Chondrocyte (in vitro differentiated cells): Measurements from ENCODE around the gene ASTN2. TPM values are rescaled to one million over a fixed set of nuclear protein-coding genes. Genes with fewer than 3 reads are reported as not detected.
A peak's percentile ranks its signal among the peaks of the same experiment; 100 is the strongest.

Source experiments
- DNase-seq: peaks from one replicate; pipeline ENCODE4 v3.0.0; 2021; ENCODE audit warnings: mixed read lengths, low spot score
- H3K27ac Mint-ChIP-seq: one replicate; pipeline ENCODE4 v1.8.0; 2021; ENCODE audit warnings: mild to moderate bottlenecking, moderate library complexity, mixed read lengths; ENCODE audit not compliant: unreplicated experiment
- H3K27me3 Mint-ChIP-seq: 2 replicates; pipeline ENCODE4 v1.8.0; 2021; ENCODE audit warnings: low read depth, mixed read lengths
- H3K36me3 Mint-ChIP-seq: 2 replicates; pipeline ENCODE4 v1.8.0; 2021; ENCODE audit warnings: low read depth, mixed read lengths
- H3K4me1 Mint-ChIP-seq: 2 replicates; pipeline ENCODE4 v1.8.0; 2021; ENCODE audit warnings: low read depth, mild to moderate bottlenecking, mixed read lengths
- H3K4me3 Mint-ChIP-seq: one replicate; pipeline ENCODE4 v1.8.0; 2021; ENCODE audit warnings: mild to moderate bottlenecking, moderate library complexity, mixed read lengths; ENCODE audit not compliant: unreplicated experiment
- H3K9me3 Mint-ChIP-seq: 2 replicates; pipeline ENCODE4 v1.8.0; 2021; ENCODE audit warnings: low read depth, mixed read lengths
- total RNA-seq: library from RNA; stranded (reverse); gene quantifications from 3 replicates; pipeline ENCODE4 v1.2.1, GENCODE V29; 2021
- TF ChIP-seq, protein P1 (sequence below): fragments of 200-600 bp; sonication (generic); IDR thresholded peaks from 2 replicates; pipeline ENCODE4 v1.5.0; 2021; ENCODE audit warnings: antibody characterized with exemption, mild to moderate bottlenecking, moderate library complexity

The ASTN2 gene
- total RNA-seq, 1 donor from 2014 or later: 3.6 TPM

DNA sequence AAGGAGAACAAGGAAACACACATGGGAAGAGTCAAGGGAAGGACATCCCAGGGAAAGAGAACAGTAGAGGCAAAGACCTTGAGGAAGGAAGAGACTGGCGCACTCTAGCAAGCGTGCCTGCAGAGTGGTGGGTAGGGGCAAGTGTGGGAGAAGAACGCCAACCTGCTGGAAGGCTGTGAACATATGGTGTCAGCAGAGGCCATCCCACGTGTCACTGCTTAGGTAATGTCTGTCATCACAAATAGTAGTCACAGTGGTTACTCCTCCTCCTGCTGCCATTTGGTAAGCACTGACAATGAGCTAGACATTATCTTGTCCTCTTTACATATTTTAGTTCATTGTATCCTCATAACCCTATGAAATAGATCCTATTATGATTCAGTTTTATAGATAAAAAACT, 934.2 kb downstream of the ASTN2 start:
- H3K4me1 Mint-ChIP-seq: peaks cover 58% of the 10 kb centered on the region
- no peak overlapping the region for H3K27ac Mint-ChIP-seq
- no peak overlapping the region for H3K4me3 Mint-ChIP-seq
- H3K36me3 Mint-ChIP-seq: no peaks in the 10 kb centered on the region
- H3K9me3 Mint-ChIP-seq: no peaks in the 10 kb centered on the region
- H3K27me3 Mint-ChIP-seq: no peaks in the 10 kb centered on the region
- TF ChIP-seq, protein P1, sequence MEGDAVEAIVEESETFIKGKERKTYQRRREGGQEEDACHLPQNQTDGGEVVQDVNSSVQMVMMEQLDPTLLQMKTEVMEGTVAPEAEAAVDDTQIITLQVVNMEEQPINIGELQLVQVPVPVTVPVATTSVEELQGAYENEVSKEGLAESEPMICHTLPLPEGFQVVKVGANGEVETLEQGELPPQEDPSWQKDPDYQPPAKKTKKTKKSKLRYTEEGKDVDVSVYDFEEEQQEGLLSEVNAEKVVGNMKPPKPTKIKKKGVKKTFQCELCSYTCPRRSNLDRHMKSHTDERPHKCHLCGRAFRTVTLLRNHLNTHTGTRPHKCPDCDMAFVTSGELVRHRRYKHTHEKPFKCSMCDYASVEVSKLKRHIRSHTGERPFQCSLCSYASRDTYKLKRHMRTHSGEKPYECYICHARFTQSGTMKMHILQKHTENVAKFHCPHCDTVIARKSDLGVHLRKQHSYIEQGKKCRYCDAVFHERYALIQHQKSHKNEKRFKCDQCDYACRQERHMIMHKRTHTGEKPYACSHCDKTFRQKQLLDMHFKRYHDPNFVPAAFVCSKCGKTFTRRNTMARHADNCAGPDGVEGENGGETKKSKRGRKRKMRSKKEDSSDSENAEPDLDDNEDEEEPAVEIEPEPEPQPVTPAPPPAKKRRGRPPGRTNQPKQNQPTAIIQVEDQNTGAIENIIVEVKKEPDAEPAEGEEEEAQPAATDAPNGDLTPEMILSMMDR: no peak
- DNase-seq: no peak

DNA sequence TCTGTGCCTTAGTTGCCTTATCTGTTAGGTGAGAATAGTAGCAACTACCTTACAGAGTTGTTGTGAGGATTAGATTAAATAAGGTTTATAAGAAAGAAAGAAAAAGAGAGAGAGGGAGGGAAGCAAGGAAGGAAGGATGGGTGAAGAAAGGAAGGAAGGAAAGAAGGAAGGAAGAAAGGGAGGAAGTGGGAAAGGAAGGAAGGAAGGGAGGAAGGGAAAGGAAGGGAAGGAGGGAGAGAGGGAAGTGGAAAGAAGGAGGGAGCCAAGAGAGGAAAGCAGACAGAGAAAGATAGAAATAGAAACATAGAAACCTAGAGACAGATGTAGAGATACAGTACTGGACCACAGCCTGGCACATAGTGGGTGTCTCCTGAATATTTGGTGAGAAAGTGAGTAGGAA, 934.9 kb downstream of the ASTN2 start:
- Mint-ChIP-seq H3K4me3 (no peak overlapping the region), H3K27me3 (no peaks in the 10 kb centered on the region), H3K36me3 (no peaks in the 10 kb centered on the region), H3K27ac (no peak overlapping the region), H3K9me3 (no peaks in the 10 kb centered on the region), H3K4me1 (peaks cover 61% of the 10 kb centered on the region)
- TF ChIP-seq, protein P1: no peak
- DNase-seq: no peak

DNA sequence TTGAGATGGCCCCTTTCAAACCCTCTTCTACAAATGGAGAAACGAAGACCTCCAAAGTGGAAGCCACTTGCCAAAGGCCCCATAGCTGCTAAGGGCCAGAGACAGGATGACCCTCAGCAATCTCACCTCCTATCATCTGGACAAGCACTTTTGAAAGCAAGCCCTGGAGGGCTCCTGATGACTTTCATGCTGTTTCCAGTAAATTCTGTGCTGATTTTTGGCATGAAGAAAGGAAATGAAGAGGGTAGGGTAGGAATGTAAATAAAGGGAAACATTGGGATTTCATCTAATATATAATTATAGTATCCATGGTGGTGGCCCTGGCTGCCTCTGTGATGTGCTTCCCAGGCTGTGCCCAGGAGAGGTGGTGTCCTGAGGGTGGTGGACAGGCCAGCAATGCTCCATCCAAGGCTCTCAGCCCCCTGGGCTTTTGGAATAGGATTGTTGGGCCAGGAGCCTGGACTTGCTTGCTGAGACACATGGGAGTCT, 935.8 kb downstream of the ASTN2 start:
- TF ChIP-seq, protein P1: no peak

DNA sequence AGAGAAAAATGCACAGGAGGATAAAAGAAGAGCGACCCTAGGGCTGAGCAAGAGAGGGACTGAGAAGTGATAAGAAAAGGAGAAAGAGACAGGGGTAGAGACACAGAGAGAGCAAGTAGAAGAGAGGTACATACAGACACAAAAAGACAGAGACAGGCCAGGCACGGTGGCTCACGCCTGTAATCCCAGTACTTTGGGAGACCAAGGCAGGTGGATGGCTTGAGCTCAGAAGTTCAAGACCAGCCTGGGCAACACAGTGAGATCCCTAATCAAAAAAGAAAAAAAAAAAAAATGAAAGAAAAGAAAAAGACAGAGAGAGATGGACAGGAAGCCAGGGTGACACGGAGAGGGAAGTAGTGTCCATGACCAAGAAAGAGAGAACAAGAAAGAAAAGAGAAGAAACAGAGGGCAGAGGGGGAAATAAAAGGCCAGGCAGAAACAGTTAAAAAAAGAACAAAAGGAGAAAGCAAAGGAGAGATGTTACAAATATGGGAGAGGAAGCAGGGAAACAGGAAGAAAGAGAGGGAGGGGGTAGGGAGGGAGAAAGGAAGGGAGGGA, 937.2 kb downstream of the ASTN2 start:
- TF ChIP-seq, protein P1: no peak
- H3K4me3 Mint-ChIP-seq: no peak overlapping the region

More for the DNA sequence above, 935.8 kb downstream of the ASTN2 start:
- Mint-ChIP-seq H3K4me1 (peaks cover 53% of the 10 kb centered on the region), H3K36me3 (no peaks in the 10 kb centered on the region), H3K27me3 (no peaks in the 10 kb centered on the region), H3K9me3 (no peaks in the 10 kb centered on the region), H3K27ac (peak overlapping the region; percentile 61), H3K4me3 (no peak overlapping the region)
- no peak for DNase-seq

DNA sequence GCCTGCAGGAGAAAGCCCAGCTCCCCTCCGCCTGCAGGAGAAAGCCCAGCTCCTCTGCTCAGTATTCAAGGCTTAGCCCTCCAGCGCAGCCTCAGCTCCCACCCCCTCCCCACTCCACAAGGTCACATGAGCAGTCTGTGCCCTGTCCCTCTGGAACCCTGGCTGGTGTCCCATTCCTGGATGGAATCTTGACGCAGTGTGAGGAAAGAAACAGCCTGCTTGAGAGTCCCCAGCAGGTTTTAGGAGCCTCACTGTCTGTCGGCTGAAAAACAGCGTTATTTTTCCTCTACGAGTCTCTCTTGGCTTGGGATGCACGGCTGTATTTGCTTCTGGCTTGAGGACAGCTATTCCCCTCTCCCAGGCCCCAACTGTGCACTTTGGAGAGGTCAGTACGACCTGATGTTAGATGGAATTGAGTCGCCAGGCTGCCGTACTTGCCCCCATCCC, 937.9 kb downstream of the ASTN2 start:
- no peak for DNase-seq
- peaks cover 43% of the 10 kb centered on the region for H3K4me1 Mint-ChIP-seq
- H3K36me3 Mint-ChIP-seq: no peaks in the 10 kb centered on the region
- H3K4me3 Mint-ChIP-seq: no peak overlapping the region
- H3K9me3 Mint-ChIP-seq: no peaks in the 10 kb centered on the region
- TF ChIP-seq, protein P1: no peak
- H3K27ac Mint-ChIP-seq: peak overlapping the region; percentile 60
- no peaks in the 10 kb centered on the region for H3K27me3 Mint-ChIP-seq

More for the DNA sequence above, 937.2 kb downstream of the ASTN2 start:
- Mint-ChIP-seq H3K4me1 (peaks cover 44% of the 10 kb centered on the region), H3K27ac (peak overlapping the region; percentile 60), H3K36me3 (no peaks in the 10 kb centered on the region), H3K9me3 (no peaks in the 10 kb centered on the region), H3K27me3 (no peaks in the 10 kb centered on the region)
- DNase-seq: no peak
